ENCODE measurements around the gene ARHGAP42. TPM values are rescaled to one million over a fixed set of nuclear protein-coding genes. Genes with fewer than 3 reads are reported as not detected.

Gene ARHGAP42
- total and polyA plus RNA-seq, 10 of the 15 experiments (the other 5 are each of a cell fraction or from before 2014, with no cell fraction given), result 1.8 to 6.3 (median 3.2) TPM

GRCh38 chr11:101035872-101036271 is 348.8 kb downstream of the ARHGAP42 start:
- no peaks in the 10 kb centered on the region for H3K27me3 ChIP-seq (replicated peaks in 1 of 2; ENCODE audit: control insufficient read depth in 2 of 2, insufficient read depth in 2 of 2, low read length in 1 of 2)
- whole genome bisulfite sequencing (ENCODE audit: insufficient coverage, insufficient replicate concordance, low lambda C conversion rate, missing lambda C conversion rate), result 0% methylated on average over 1 of the region's 1 CpG
- SMC1A ChIA-PET (ENCODE audit: uncharacterized antibody, unreplicated experiment), result no interaction called here
- no peak overlapping the region for H3K9ac ChIP-seq (ENCODE audit: control insufficient read depth, insufficient read depth, low read length)
- H3K9me3 ChIP-seq (replicated peaks; ENCODE audit: control insufficient read depth, insufficient read depth, low read length), result no peaks in the 10 kb centered on the region
- no peak overlapping the region for H3K4me3 ChIP-seq
- in situ Hi-C loops (cut with MboI), result no loop called here
- no peak overlapping the region for H2AFZ ChIP-seq (ENCODE audit: control insufficient read depth, low read depth, low read length)
- POLR2A ChIA-PET, result no interaction called here
- no peak overlapping the region for H3K27ac ChIP-seq (ENCODE audit: control insufficient read depth, insufficient read depth)
- FAIRE-seq (no peak), ATAC-seq (no peak), DNase-seq (ENCODE audit: low read depth, low spot score) (no peak)
- no peak overlapping the region for H3K4me2 ChIP-seq (ENCODE audit: control insufficient read depth, insufficient read depth)
- H3K4me1 ChIP-seq (ENCODE audit: control insufficient read depth, insufficient read depth, low read length), result no peaks in the 10 kb centered on the region; the same call in 1 of the 2 replicates
- no TSS peak for BruUV-seq (replicated peaks)
- no peaks in the 10 kb centered on the region for H3K79me2 ChIP-seq (ENCODE audit: control insufficient read depth, insufficient read depth, low read length)
- no peaks in the 10 kb centered on the region for H4K20me1 ChIP-seq (ENCODE audit: control insufficient read depth, insufficient read depth)
- intact Hi-C loops (cut with micrococcal nuclease; ENCODE audit: unreplicated experiment), result no loop called here
- RAD21 ChIA-PET (ENCODE audit: unreplicated experiment), result no interaction called here
- CTCF ChIA-PET, result no interaction called here
- no peaks in the 10 kb centered on the region for H3K36me3 ChIP-seq (ENCODE audit: control insufficient read depth in 2 of 2, insufficient read depth in 2 of 2, low read length in 1 of 2)
- TF ChIP-seq STAT1 (conservative IDR thresholded peaks at IDR 0.05) (no peak), CEBPB (IDR thresholded peaks at IDR 0.05; ENCODE audit: borderline replicate concordance in 1 of 2, low read depth in 2 of 2, low read length in 2 of 2) (no peak), CTCF (IDR thresholded peaks at IDR 0.05 in 2 of 3, conservative IDR thresholded peaks at IDR 0.05 in 1 of 3; ENCODE audit: control insufficient read depth in 2 of 3, extremely low read depth in 1 of 3, insufficient read depth in 1 of 3, low read depth in 3 of 3, low read length in 3 of 3) (no peak), PRDM15 (CRISPR knock-in tag; IDR thresholded peaks at IDR 0.05) (no peak), ZBTB40 (IDR thresholded peaks at IDR 0.05; ENCODE audit: borderline replicate concordance) (no peak), E2F4 (IDR thresholded peaks at IDR 0.05; ENCODE audit: low read depth, low read length) (no peak), ELK1 (IDR thresholded peaks at IDR 0.05; ENCODE audit: low read depth, low read length) (no peak), ZNF217 (IDR thresholded peaks at IDR 0.05) (no peak), SREBF2 (IDR thresholded peaks at IDR 0.05; ENCODE audit: low read length) (no peak)

All from GM12878 (cell line).